HepG2 (cell line): ENCODE data around the gene UNC50. TPM values are rescaled to one million over a fixed set of nuclear protein-coding genes. Genes with fewer than 3 reads are reported as not detected.

Experiments used
- ARNT2 ChIP-seq: sonication (generic); formaldehyde crosslinking; IDR thresholded peaks from 2 replicates; pipeline ENCODE4 v1.8.0; 2022; ENCODE audit warnings: mild to moderate bottlenecking, low read depth, missing genetic modification reagents, moderate library complexity
- CC2D1A ChIP-seq: sonication (generic); formaldehyde crosslinking; IDR thresholded peaks from 2 replicates; pipeline ENCODE4 v1.8.1; 2023; ENCODE audit warnings: mild to moderate bottlenecking, missing genetic modification reagents
- CHCHD3 ChIP-seq: sonication (generic); formaldehyde crosslinking; IDR thresholded peaks from 2 replicates; pipeline ENCODE4 v1.8.0; 2022; ENCODE audit warnings: mild to moderate bottlenecking, missing genetic modification reagents, moderate library complexity
- FOXC1 ChIP-seq: sonication (generic); formaldehyde crosslinking; IDR thresholded peaks from 2 replicates; pipeline ENCODE4 v1.8.0; 2022; ENCODE audit warnings: mild to moderate bottlenecking, missing genetic modification reagents, borderline replicate concordance
- GTF3A ChIP-seq: sonication (generic); formaldehyde crosslinking; conservative IDR thresholded peaks from 2 replicates; pipeline ENCODE4 v1.4.0; 2020; ENCODE audit warnings: mild to moderate bottlenecking, missing genetic modification reagents
- MIXL1 ChIP-seq: IDR thresholded peaks from 2 replicates; pipeline ENCODE4 v1.6.1; 2016
- PAX8 ChIP-seq: sonication (generic); formaldehyde crosslinking; IDR thresholded peaks from 2 replicates; pipeline ENCODE4 v1.8.0; 2022; ENCODE audit warnings: mild to moderate bottlenecking, missing genetic modification reagents, borderline replicate concordance
- ZFY ChIP-seq: sonication (generic); formaldehyde crosslinking; IDR thresholded peaks from 2 replicates; pipeline ENCODE4 v1.4.0; 2020; ENCODE audit warnings: missing genetic modification reagents
- ZNF121 ChIP-seq: sonication (generic); formaldehyde crosslinking; IDR thresholded peaks from 2 replicates; pipeline ENCODE4 v1.5.0; 2020; ENCODE audit warnings: mild to moderate bottlenecking, missing genetic modification reagents
- ZNF33A ChIP-seq: sonication (generic); formaldehyde crosslinking; IDR thresholded peaks from 2 replicates; pipeline ENCODE4 v1.5.1; 2020; ENCODE audit warnings: missing genetic modification reagents, mild to moderate bottlenecking, moderate library complexity, borderline replicate concordance
- ZNF569 ChIP-seq: sonication (generic); formaldehyde crosslinking; IDR thresholded peaks from 2 replicates; pipeline ENCODE4 v1.5.0; 2020; ENCODE audit warnings: mild to moderate bottlenecking, missing genetic modification reagents, moderate library complexity, borderline replicate concordance
- ZNF883 ChIP-seq: sonication (generic); formaldehyde crosslinking; IDR thresholded peaks from 2 replicates; pipeline ENCODE4 v1.5.1; 2020; ENCODE audit warnings: mild to moderate bottlenecking, missing genetic modification reagents; ENCODE audit errors: not compliant biosample characterization
- polyA plus RNA-seq, 8 experiments: library from polyadenylated mRNA; depleted of rRNA in 3 of 8; stranded (reverse) in 7 of 8; unstranded in 1 of 8; fragments of >200 nt; fragmentation: Illumina TruSeq in 4 of 8; extraction: Trizol in 4 of 8; gene quantifications; 2 replicates each; pipeline versions ENCODE4 v1.2.1 to v1.2.3, GENCODE V29; 2011 to 2016; ENCODE audit warnings: low read depth in 4 of 8, missing spikeins in 1 of 8, mixed read lengths in 1 of 8; ENCODE audit not compliant: insufficient read depth in 1 of 8
- total RNA-seq, 5 experiments: library from RNA; depleted of rRNA; stranded (reverse); fragments of >200 nt; fragmentation: Illumina TruSeq; extraction: Trizol; gene quantifications; 2 replicates each; pipeline ENCODE4 v1.2.3, GENCODE V29; 2016; ENCODE audit warnings: low read depth in 1 of 5
- TF ChIP-seq, protein P1 (sequence below): sonication (generic); formaldehyde crosslinking; IDR thresholded peaks from 2 replicates; pipeline ENCODE4 v1.5.1; 2020; ENCODE audit warnings: mild to moderate bottlenecking, missing genetic modification reagents
- TF ChIP-seq, protein P2 (sequence below): IDR thresholded peaks from 2 replicates; pipeline ENCODE4 v1.6.1; 2012; ENCODE audit warnings: low read length, improper control_type of control experiment
- TF ChIP-seq, protein P3 (sequence below): sonication (generic); formaldehyde crosslinking; IDR thresholded peaks from 2 replicates; pipeline ENCODE4 v1.4.0; 2020; ENCODE audit warnings: low read depth, mild to moderate bottlenecking, missing genetic modification reagents
- TF ChIP-seq, protein P4 (sequence below): sonication (generic); formaldehyde crosslinking; IDR thresholded peaks from 2 replicates; pipeline ENCODE4 v1.4.0; 2020; ENCODE audit warnings: mild to moderate bottlenecking, missing genetic modification reagents
- TF ChIP-seq, protein P5 (sequence below): IDR thresholded peaks from 2 replicates; pipeline ENCODE4 v1.6.1; 2016; ENCODE audit warnings: missing biosample characterization, missing genetic modification reagents, low read depth

The UNC50 gene
- total and polyA plus RNA-seq, 2 of the 13 experiments (the other 11 are each of a cell fraction or from before 2014, with no cell fraction given) = 92.6 to 95.6 TPM

DNA sequence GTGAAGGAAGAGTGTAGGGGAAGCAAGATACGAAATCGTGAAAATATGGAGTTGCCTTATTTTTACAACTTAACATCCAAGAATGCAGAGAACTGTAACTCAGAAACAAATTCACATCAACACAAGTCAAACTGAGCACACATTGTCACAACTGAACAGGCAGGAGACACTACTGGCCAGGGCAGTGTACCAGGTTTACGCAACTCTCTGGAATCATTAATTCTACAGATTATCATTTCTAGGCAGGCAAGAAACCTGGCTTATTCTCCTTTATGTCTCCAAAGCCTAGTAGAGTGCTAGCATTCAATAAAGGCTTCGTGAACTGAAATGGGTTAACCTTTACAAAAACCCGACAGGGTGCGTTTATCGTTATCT lies 661 bp upstream of the UNC50 start (continued):
- TF ChIP-seq, protein P1, sequence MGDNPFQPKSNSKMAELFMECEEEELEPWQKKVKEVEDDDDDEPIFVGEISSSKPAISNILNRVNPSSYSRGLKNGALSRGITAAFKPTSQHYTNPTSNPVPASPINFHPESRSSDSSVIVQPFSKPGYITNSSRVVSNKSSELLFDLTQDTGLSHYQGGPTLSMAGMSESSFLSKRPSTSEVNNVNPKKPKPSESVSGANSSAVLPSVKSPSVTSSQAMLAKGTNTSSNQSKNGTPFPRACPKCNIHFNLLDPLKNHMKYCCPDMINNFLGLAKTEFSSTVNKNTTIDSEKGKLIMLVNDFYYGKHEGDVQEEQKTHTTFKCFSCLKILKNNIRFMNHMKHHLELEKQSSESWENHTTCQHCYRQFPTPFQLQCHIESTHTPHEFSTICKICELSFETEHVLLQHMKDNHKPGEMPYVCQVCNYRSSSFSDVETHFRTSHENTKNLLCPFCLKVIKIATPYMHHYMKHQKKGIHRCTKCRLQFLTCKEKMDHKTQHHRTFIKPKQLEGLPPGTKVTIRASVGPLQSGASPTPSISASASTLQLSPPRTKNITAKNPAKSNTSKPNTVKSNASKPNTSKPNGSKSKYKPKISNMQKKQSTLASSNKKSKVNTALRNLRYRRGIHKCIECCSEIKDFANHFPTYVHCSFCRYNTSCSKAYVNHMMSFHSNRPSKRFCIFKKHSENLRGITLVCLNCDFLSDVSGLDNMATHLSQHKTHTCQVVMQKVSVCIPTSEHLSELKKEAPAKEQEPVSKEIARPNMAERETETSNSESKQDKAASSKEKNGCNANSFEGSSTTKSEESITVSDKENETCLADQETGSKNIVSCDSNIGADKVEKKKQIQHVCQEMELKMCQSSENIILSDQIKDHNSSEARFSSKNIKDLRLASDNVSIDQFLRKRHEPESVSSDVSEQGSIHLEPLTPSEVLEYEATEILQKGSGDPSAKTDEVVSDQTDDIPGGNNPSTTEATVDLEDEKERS (CRISPR knock-in tag) = no peak
- TF ChIP-seq ZNF121 = no peak
- TF ChIP-seq, protein P2, sequence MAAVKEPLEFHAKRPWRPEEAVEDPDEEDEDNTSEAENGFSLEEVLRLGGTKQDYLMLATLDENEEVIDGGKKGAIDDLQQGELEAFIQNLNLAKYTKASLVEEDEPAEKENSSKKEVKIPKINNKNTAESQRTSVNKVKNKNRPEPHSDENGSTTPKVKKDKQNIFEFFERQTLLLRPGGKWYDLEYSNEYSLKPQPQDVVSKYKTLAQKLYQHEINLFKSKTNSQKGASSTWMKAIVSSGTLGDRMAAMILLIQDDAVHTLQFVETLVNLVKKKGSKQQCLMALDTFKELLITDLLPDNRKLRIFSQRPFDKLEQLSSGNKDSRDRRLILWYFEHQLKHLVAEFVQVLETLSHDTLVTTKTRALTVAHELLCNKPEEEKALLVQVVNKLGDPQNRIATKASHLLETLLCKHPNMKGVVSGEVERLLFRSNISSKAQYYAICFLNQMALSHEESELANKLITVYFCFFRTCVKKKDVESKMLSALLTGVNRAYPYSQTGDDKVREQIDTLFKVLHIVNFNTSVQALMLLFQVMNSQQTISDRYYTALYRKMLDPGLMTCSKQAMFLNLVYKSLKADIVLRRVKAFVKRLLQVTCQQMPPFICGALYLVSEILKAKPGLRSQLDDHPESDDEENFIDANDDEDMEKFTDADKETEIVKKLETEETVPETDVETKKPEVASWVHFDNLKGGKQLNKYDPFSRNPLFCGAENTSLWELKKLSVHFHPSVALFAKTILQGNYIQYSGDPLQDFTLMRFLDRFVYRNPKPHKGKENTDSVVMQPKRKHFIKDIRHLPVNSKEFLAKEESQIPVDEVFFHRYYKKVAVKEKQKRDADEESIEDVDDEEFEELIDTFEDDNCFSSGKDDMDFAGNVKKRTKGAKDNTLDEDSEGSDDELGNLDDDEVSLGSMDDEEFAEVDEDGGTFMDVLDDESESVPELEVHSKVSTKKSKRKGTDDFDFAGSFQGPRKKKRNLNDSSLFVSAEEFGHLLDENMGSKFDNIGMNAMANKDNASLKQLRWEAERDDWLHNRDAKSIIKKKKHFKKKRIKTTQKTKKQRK = no peak
- TF ChIP-seq ZNF569 = peak; percentile 29; the same call in 1 of the 2 replicates
- TF ChIP-seq ZFY = no peak
- no peak for TF ChIP-seq GTF3A (CRISPR knock-in tag)
- TF ChIP-seq, protein P3, sequence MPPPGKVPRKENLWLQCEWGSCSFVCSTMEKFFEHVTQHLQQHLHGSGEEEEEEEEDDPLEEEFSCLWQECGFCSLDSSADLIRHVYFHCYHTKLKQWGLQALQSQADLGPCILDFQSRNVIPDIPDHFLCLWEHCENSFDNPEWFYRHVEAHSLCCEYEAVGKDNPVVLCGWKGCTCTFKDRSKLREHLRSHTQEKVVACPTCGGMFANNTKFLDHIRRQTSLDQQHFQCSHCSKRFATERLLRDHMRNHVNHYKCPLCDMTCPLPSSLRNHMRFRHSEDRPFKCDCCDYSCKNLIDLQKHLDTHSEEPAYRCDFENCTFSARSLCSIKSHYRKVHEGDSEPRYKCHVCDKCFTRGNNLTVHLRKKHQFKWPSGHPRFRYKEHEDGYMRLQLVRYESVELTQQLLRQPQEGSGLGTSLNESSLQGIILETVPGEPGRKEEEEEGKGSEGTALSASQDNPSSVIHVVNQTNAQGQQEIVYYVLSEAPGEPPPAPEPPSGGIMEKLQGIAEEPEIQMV (CRISPR knock-in tag) = no peak
- TF ChIP-seq, protein P4, sequence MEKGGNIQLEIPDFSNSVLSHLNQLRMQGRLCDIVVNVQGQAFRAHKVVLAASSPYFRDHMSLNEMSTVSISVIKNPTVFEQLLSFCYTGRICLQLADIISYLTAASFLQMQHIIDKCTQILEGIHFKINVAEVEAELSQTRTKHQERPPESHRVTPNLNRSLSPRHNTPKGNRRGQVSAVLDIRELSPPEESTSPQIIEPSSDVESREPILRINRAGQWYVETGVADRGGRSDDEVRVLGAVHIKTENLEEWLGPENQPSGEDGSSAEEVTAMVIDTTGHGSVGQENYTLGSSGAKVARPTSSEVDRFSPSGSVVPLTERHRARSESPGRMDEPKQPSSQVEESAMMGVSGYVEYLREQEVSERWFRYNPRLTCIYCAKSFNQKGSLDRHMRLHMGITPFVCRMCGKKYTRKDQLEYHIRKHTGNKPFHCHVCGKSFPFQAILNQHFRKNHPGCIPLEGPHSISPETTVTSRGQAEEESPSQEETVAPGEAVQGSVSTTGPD = no peak
- TF ChIP-seq ZNF33A (CRISPR knock-in tag) = 0 out of 2 replicates have a peak, but pooled peaks have one; percentile 66
- 0 out of 2 replicates have a peak, but pooled peaks have one; percentile 0 for TF ChIP-seq CHCHD3
- TF ChIP-seq ARNT2 (CRISPR knock-in tag) = no peak
- TF ChIP-seq, protein P5, sequence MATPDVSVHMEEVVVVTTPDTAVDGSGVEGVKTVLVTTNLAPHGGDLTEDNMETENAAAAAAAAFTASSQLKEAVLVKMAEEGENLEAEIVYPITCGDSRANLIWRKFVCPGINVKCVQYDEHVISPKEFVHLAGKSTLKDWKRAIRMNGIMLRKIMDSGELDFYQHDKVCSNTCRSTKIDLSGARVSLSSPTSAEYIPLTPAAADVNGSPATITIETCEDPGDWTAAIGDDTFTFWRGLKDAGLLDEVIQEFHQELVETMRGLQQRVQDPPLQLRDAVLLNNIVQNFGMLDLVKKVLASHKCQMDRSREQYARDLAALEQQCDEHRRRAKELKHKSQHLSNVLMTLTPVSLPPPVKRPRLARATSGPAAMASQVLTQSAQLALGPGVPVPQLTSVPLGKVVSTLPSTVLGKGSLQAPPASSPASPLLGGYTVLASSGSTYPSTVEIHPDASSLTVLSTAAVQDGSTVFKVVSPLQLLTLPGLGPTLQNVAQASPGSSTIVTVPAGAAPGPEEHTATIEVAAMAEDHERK (CRISPR knock-in tag) = no peak
- no peak for TF ChIP-seq PAX8
- no peak for TF ChIP-seq FOXC1 (CRISPR knock-in tag)
- no peak for TF ChIP-seq ZNF883
- no peak for TF ChIP-seq MIXL1
- TF ChIP-seq CC2D1A (CRISPR knock-in tag) = peak; percentile 90; the same call in 1 of the 2 replicates
